Chondrocyte (in vitro differentiated cells): Measurements from ENCODE around the gene LRMDA. TPM values are rescaled to one million over a fixed set of nuclear protein-coding genes. Genes with fewer than 3 reads are reported as not detected.
"Not testable (repeated sequence)": the region's sequence is repeated elsewhere in the genome, so short reads cannot be mapped to it uniquely, and the experiment has no call there.

Experiments used
- DNase-seq: peaks from one replicate; pipeline ENCODE4 v3.0.0; 2021; ENCODE audit warnings: mixed read lengths, low spot score
- H3K27ac Mint-ChIP-seq: one replicate; pipeline ENCODE4 v1.8.0; 2021; ENCODE audit warnings: mild to moderate bottlenecking, moderate library complexity, mixed read lengths; ENCODE audit not compliant: unreplicated experiment
- H3K27me3 Mint-ChIP-seq: 2 replicates; pipeline ENCODE4 v1.8.0; 2021; ENCODE audit warnings: low read depth, mixed read lengths
- H3K36me3 Mint-ChIP-seq: 2 replicates; pipeline ENCODE4 v1.8.0; 2021; ENCODE audit warnings: low read depth, mixed read lengths
- H3K4me1 Mint-ChIP-seq: 2 replicates; pipeline ENCODE4 v1.8.0; 2021; ENCODE audit warnings: low read depth, mild to moderate bottlenecking, mixed read lengths
- H3K4me3 Mint-ChIP-seq: one replicate; pipeline ENCODE4 v1.8.0; 2021; ENCODE audit warnings: mild to moderate bottlenecking, moderate library complexity, mixed read lengths; ENCODE audit not compliant: unreplicated experiment
- H3K9me3 Mint-ChIP-seq: 2 replicates; pipeline ENCODE4 v1.8.0; 2021; ENCODE audit warnings: low read depth, mixed read lengths
- CTCF ChIP-seq: fragments of 200-600 bp; sonication (generic); IDR thresholded peaks from 2 replicates; pipeline ENCODE4 v1.5.0; 2021; ENCODE audit warnings: antibody characterized with exemption, mild to moderate bottlenecking, moderate library complexity
- total RNA-seq: library from RNA; stranded (reverse); gene quantifications from 3 replicates; pipeline ENCODE4 v1.2.1, GENCODE V29; 2021

The LRMDA gene
- total RNA-seq, 1 donor from 2014 or later: 2.8 TPM

- peaks cover 28% of the 10 kb centered on the region for H3K27me3 Mint-ChIP-seq
- TF ChIP-seq CTCF: no peak
These were observed 188.2 kb downstream of the LRMDA start for GRCh38 chr10:75619635-75620034.

GRCh38 chr10:75620356-75620755, 188.9 kb downstream of the LRMDA start:
- Mint-ChIP-seq H3K4me1 (no peaks in the 10 kb centered on the region), H3K27ac (no peak overlapping the region), H3K36me3 (no peaks in the 10 kb centered on the region), H3K4me3 (no peak overlapping the region), H3K9me3 (no peaks in the 10 kb centered on the region), H3K27me3 (peaks cover 28% of the 10 kb centered on the region)
- no peak for DNase-seq
- TF ChIP-seq CTCF: no peak

More at GRCh38 chr10:75619635-75620034, 188.2 kb downstream of the LRMDA start:
- no peak overlapping the region for H3K27ac Mint-ChIP-seq
- DNase-seq: no peak
- no peak overlapping the region for H3K4me3 Mint-ChIP-seq
- no peaks in the 10 kb centered on the region for H3K4me1 Mint-ChIP-seq
- no peaks in the 10 kb centered on the region for H3K9me3 Mint-ChIP-seq
- no peaks in the 10 kb centered on the region for H3K36me3 Mint-ChIP-seq

- DNase-seq, H3K27ac Mint-ChIP-seq, H3K9me3 Mint-ChIP-seq, H3K4me3 Mint-ChIP-seq, H3K36me3 Mint-ChIP-seq, H3K4me1 Mint-ChIP-seq: not testable (repeated sequence)
- peaks cover 27% of the 10 kb centered on the region for H3K27me3 Mint-ChIP-seq
These were observed 189.6 kb downstream of the LRMDA start for GRCh38 chr10:75621003-75621402.

GRCh38 chr10:75622503-75622902, 191.1 kb downstream of the LRMDA start:
- no peak for TF ChIP-seq CTCF
- no peaks in the 10 kb centered on the region for H3K4me1 Mint-ChIP-seq
- H3K27me3 Mint-ChIP-seq: peaks cover 30% of the 10 kb centered on the region
- DNase-seq: no peak
- H3K9me3 Mint-ChIP-seq: no peaks in the 10 kb centered on the region
- no peak overlapping the region for H3K4me3 Mint-ChIP-seq
- no peak overlapping the region for H3K27ac Mint-ChIP-seq
- H3K36me3 Mint-ChIP-seq: no peaks in the 10 kb centered on the region

GRCh38 chr10:75623310-75624093, 192.1 kb downstream of the LRMDA start:
- Mint-ChIP-seq H3K4me3 (no peak overlapping the region), H3K4me1 (no peaks in the 10 kb centered on the region), H3K36me3 (no peaks in the 10 kb centered on the region), H3K27me3 (peaks cover 36% of the 10 kb centered on the region), H3K9me3 (no peaks in the 10 kb centered on the region), H3K27ac (no peak overlapping the region)
- DNase-seq: no peak
- TF ChIP-seq CTCF: no peak

- H3K36me3 Mint-ChIP-seq: no peaks in the 10 kb centered on the region
- no peak for TF ChIP-seq CTCF
- no peaks in the 10 kb centered on the region for H3K9me3 Mint-ChIP-seq
- H3K27me3 Mint-ChIP-seq: peaks cover 42% of the 10 kb centered on the region
- H3K4me3 Mint-ChIP-seq: no peak overlapping the region
- no peak overlapping the region for H3K27ac Mint-ChIP-seq
- no peak for DNase-seq
- H3K4me1 Mint-ChIP-seq: no peaks in the 10 kb centered on the region
These were observed 193.2 kb downstream of the LRMDA start for GRCh38 chr10:75624638-75625037.
